Peyer's patch (tissue), 4 donors: ENCODE results near the gene OGDHL. TPM values are rescaled to one million over a fixed set of nuclear protein-coding genes. Genes with fewer than 3 reads are reported as not detected.

Experiments
- DNase-seq, 3 donors: peaks; one replicate each; pipeline ENCODE4 v3.0.0-alpha.2; 2017 to 2019
- H3K27ac ChIP-seq, 4 donors: fragments of 200-600 bp; sonication (generic); one replicate each; pipeline ENCODE4 v1.5.1; 2016 to 2019
- H3K27me3 ChIP-seq, 2 donors: fragments of 200-600 bp; sonication (generic); one replicate each; pipeline ENCODE4 v1.5.1; 2019
- H3K36me3 ChIP-seq, 3 donors: fragments of 200-600 bp; sonication (generic); one replicate each; pipeline ENCODE4 v1.5.1; 2016 to 2019
- H3K4me1 ChIP-seq, 4 donors: fragments of 200-600 bp; sonication (generic); one replicate each; pipeline ENCODE4 v1.5.1; 2016 to 2019
- H3K4me3 ChIP-seq, 4 donors: fragments of 200-600 bp; sonication (generic); 1 replicate in 3 of 4; 2 replicates in 1 of 4; pipeline ENCODE4 v1.5.1; 2016 to 2019; ENCODE audit warnings: mild to moderate bottlenecking in 1 of 4
- H3K9me3 ChIP-seq, 4 donors: fragments of 200-600 bp; sonication (generic); one replicate each; pipeline ENCODE4 v1.5.1; 2016 to 2019; ENCODE audit warnings: mild to moderate bottlenecking in 1 of 4
- POLR2A ChIP-seq, 2 donors: fragments of 450-650 bp; IDR thresholded peaks; one replicate each; pipeline ENCODE4 v1.5.1; 2017; ENCODE audit warnings: antibody characterized with exemption in 2 of 2, mild to moderate bottlenecking in 2 of 2, moderate library complexity in 2 of 2
- total RNA-seq, 4 donors: library from RNA; depleted of rRNA; stranded (reverse); fragments of >200 nt; gene quantifications; one replicate each; pipeline ENCODE4 v1.1.0, GENCODE V29; 2016
- TF ChIP-seq, protein P1 (sequence below), 6 experiments: fragments of 450-650 bp in 4 of 6; fragments of 200-600 bp in 2 of 6; sonication (generic) in 1 of 6; IDR thresholded peaks; one replicate each; pipeline ENCODE4 v1.5.1; 2017 to 2019; ENCODE audit warnings: antibody characterized with exemption in 6 of 6, mild to moderate bottlenecking in 3 of 6, moderate library complexity in 1 of 6

Gene OGDHL
- total RNA-seq, result 1 to 10 TPM; 1.7 to 4.3 (median 3.0) TPM

DNA sequence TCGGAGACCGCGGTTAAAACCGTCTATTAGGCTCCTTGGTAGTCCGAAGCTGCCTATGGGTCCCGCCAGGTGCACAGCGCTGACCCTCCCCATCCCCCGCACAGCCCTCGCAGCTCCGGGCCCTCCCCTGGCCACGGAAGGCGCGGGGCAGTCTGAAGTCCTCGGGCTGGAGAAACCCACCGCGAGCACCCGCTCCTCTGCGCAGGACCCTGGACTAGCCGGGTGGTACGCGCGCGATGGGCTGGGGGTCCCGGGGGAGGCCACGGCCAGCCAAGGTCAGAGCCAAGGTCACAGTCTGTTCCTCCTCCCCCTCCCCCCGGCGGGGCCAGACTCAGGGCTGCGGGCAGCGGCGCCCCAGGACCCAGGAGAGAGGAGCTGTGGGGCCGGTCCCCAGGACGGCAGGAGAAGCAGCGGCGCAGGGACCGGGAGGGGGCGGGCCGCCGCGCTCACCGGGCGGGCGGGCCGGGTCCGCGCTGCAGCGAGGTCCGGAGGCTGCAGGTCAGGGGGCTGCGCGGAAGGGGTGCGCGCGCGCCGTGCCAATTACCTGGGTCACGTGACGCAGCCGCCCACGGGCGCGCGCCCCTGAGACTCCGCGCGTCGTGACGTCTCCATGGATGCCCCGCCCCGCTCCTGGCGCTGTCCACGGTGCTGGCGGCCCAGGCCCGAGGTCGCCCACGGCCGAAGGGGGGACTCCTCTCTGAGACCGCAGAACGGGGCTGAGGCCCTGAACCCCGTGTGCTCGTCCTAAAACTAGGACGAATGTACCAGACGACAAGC, at the start of gene OGDHL:
TSS of gene OGDHL (minus strand) at position 535 of the 777 bp plus-strand sequence. CDS start 3,731 bp downstream, outside the sequence.
- peak in 1 of 3 donors; percentile 75 for DNase-seq
- H3K27me3 ChIP-seq, result no peaks in the 10 kb centered on the region
- H3K27ac ChIP-seq, result no peak within 1 kb of the TSS
- no peaks in the 10 kb centered on the region for H3K9me3 ChIP-seq
- H3K4me3 ChIP-seq, result peak within 1 kb of the TSS; percentile 36 to 67 (median 51)
- peaks cover 0 to 12% (median 5%) of the 10 kb centered on the region in 4 donors for H3K4me1 ChIP-seq
- no peak for TF ChIP-seq POLR2A (IDR thresholded peaks at IDR 0.05)
- TF ChIP-seq, protein P1, sequence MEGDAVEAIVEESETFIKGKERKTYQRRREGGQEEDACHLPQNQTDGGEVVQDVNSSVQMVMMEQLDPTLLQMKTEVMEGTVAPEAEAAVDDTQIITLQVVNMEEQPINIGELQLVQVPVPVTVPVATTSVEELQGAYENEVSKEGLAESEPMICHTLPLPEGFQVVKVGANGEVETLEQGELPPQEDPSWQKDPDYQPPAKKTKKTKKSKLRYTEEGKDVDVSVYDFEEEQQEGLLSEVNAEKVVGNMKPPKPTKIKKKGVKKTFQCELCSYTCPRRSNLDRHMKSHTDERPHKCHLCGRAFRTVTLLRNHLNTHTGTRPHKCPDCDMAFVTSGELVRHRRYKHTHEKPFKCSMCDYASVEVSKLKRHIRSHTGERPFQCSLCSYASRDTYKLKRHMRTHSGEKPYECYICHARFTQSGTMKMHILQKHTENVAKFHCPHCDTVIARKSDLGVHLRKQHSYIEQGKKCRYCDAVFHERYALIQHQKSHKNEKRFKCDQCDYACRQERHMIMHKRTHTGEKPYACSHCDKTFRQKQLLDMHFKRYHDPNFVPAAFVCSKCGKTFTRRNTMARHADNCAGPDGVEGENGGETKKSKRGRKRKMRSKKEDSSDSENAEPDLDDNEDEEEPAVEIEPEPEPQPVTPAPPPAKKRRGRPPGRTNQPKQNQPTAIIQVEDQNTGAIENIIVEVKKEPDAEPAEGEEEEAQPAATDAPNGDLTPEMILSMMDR (IDR thresholded peaks at IDR 0.05), result no peak
- H3K36me3 ChIP-seq, result no peaks in the 10 kb centered on the region

DNA sequence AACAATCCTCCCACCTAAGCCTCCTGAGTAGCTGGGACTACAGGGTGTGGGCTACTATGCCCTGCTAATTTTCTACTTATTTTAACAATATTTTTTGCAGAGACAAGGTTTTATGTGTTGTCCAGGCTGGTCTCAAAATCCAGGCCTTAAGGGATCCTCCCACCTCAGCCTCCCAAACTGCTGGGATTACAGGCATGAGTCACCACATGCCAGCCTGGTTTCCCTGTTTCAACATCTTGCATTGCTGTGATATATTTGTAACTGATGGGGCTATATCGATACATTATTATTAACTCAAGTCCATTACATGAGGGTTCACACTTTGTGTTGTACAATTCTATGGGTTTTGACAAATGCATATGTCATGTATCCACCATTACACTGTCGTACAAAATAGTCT, 41.9 kb upstream of the OGDHL start:
- TF ChIP-seq, protein P1 (IDR thresholded peaks at IDR 0.05), result no peak
- TF ChIP-seq POLR2A (IDR thresholded peaks at IDR 0.05), result no peak
- H3K36me3 ChIP-seq, result no peaks in the 10 kb centered on the region
- no peak overlapping the region for H3K27ac ChIP-seq
- no peak for DNase-seq
- H3K9me3 ChIP-seq, result peaks cover 0 to 4% (median 0%) of the 10 kb centered on the region in 4 donors
- H3K4me1 ChIP-seq, result no peaks in the 10 kb centered on the region
- no peaks in the 10 kb centered on the region for H3K27me3 ChIP-seq
- H3K4me3 ChIP-seq, result no peak overlapping the region

DNA sequence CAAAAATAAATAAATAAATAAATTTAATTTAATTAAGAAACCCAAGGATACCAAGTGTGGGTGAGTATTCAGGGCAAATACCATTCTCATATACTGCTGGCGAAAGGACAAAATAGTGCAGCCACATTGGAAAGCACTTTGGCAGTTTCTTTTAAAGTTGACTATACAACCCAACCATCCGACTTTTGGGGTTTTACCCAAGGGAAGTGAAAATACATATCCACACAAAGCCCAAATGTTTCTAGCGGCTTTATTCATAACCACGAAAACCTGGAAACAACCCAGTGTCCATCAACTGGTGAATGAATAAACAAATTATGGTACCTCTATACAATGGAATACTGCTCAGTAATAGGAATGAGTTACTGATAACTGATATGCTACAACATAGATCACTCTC, 36.2 kb upstream of the OGDHL start:
- Histone ChIP-seq H3K9me3 (no peaks in the 10 kb centered on the region), H3K4me1 (no peaks in the 10 kb centered on the region), H3K4me3 (no peak overlapping the region), H3K36me3 (no peaks in the 10 kb centered on the region), H3K27ac (no peak overlapping the region), H3K27me3 (no peaks in the 10 kb centered on the region)
- TF ChIP-seq, protein P1 (IDR thresholded peaks at IDR 0.05), result no peak
- no peak for TF ChIP-seq POLR2A (IDR thresholded peaks at IDR 0.05)
- DNase-seq, result no peak

DNA sequence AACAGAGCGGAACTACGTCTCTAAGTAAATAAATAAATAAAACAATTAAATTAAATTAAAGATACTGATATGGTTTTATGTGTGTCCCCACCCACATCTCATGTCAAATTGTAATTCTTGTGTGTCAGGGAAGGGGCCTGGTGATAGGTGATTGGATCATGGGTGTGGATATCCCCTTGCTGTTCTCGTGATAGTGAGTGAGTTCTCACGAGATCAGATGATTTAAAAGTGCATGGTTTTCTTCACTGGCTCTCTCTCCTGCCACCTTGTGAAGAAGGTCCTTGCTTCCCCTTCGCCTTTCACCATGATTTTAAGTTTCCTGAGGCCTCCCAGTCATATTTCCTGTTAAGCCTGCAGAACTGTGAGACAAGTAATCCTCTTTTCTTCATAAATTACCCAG, 29.0 kb upstream of the OGDHL start:
- Histone ChIP-seq H3K4me1 (no peaks in the 10 kb centered on the region), H3K9me3 (no peaks in the 10 kb centered on the region), H3K27me3 (no peaks in the 10 kb centered on the region), H3K27ac (no peak overlapping the region), H3K4me3 (no peak overlapping the region), H3K36me3 (no peaks in the 10 kb centered on the region)
- no peak for TF ChIP-seq POLR2A (IDR thresholded peaks at IDR 0.05)
- TF ChIP-seq, protein P1 (IDR thresholded peaks at IDR 0.05), result no peak
- DNase-seq, result no peak

DNA sequence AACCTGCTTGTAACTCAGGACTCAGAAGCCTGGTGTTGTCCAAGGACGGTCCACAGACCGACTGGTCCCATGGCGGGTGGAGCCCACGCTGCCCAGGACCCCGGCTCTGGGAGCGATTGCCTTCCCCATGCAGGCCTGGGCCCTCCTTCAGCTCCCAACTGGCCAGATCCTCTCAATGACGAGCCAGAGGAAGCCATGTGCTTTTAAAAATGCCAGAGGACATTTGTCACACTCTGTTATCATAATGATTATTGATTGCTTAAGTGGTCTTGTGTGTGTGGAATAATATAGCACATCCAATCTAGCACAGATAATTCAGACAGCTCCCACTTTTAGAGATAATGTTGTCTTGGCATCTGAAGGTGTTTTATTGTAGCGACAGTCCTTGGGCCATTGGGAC, 22.6 kb upstream of the OGDHL start:
- no peak for TF ChIP-seq POLR2A (IDR thresholded peaks at IDR 0.05)
- TF ChIP-seq, protein P1 (IDR thresholded peaks at IDR 0.05), result no peak
- Histone ChIP-seq H3K4me1 (no peaks in the 10 kb centered on the region), H3K27ac (no peak overlapping the region), H3K4me3 (no peak overlapping the region), H3K36me3 (no peaks in the 10 kb centered on the region), H3K9me3 (no peaks in the 10 kb centered on the region), H3K27me3 (no peaks in the 10 kb centered on the region)
- no peak for DNase-seq
